GM23338 (cell line): ENCODE measurements around the gene PACSIN1. TPM values are rescaled to one million over a fixed set of nuclear protein-coding genes. Genes with fewer than 3 reads are reported as not detected.

Experiments
- ATAC-seq: fragments of 200-7000 bp; cut with Tn5 transposase; 3 replicates; pipeline ENCODE4 v1.9.1; 2020
- DNase-seq: peaks from one replicate; pipeline ENCODE4 v3.0.0-alpha.2; 2015; ENCODE audit warnings: low spot score
- H2AFZ ChIP-seq: fragments of 200-600 bp; sonication (generic); 2 replicates; pipeline ENCODE4 v1.8.0; 2016; ENCODE audit warnings: antibody characterized with exemption, mild to moderate bottlenecking, moderate library complexity
- H3F3A ChIP-seq: fragments of 200-600 bp; sonication (generic); replicated peaks from 2 replicates; pipeline ENCODE4 v1.8.0; 2017; ENCODE audit warnings: antibody characterized with exemption, mixed run types, low read depth
- H3K27ac ChIP-seq: fragments of 200-600 bp; sonication (generic); 2 replicates; pipeline ENCODE4 v1.6.1; 2016; ENCODE audit warnings: low read depth
- H3K27me3 ChIP-seq: fragments of 200-600 bp; sonication (generic); 2 replicates; pipeline ENCODE4 v1.8.0; 2016; ENCODE audit warnings: mild to moderate bottlenecking, mixed run types, moderate library complexity; ENCODE audit not compliant: insufficient read depth
- H3K36me3 ChIP-seq: fragments of 200-600 bp; sonication (generic); 2 replicates; pipeline ENCODE4 v1.8.0; 2016; ENCODE audit warnings: mild to moderate bottlenecking; ENCODE audit not compliant: insufficient read depth
- H3K4me1 ChIP-seq: fragments of 200-600 bp; sonication (generic); 2 replicates; pipeline ENCODE4 v1.8.0; 2016; ENCODE audit warnings: mild to moderate bottlenecking, moderate library complexity; ENCODE audit not compliant: insufficient read depth
- H3K4me2 ChIP-seq: fragments of 200-600 bp; sonication (generic); 2 replicates; pipeline ENCODE4 v1.7.1; 2017; ENCODE audit warnings: mixed run types
- H3K4me3 ChIP-seq: fragments of 200-600 bp; sonication (generic); 2 replicates; pipeline ENCODE4 v1.6.1; 2016; ENCODE audit warnings: mixed run types
- H3K79me2 ChIP-seq: fragments of 200-600 bp; sonication (generic); replicated peaks from 2 replicates; pipeline ENCODE4 v1.8.0; 2017; ENCODE audit warnings: mild to moderate bottlenecking; ENCODE audit not compliant: insufficient read depth
- H3K9me2 ChIP-seq: fragments of 200-600 bp; sonication (generic); 2 replicates; pipeline ENCODE4 v1.8.0; 2017; ENCODE audit not compliant: insufficient read depth
- H4K20me1 ChIP-seq: fragments of 200-600 bp; sonication (generic); replicated peaks from 2 replicates; pipeline ENCODE4 v1.8.0; 2017; ENCODE audit warnings: mild to moderate bottlenecking; ENCODE audit not compliant: insufficient read depth
- H3K27ac Mint-ChIP-seq: 2 replicates; pipeline ENCODE4 v1.8.0; 2020; ENCODE audit warnings: inconsistent platforms, mild to moderate bottlenecking, moderate library complexity, mixed read lengths
- H3K27me3 Mint-ChIP-seq: 3 replicates; pipeline ENCODE4 v1.8.0; 2022; ENCODE audit warnings: low read depth, mild to moderate bottlenecking, moderate library complexity, mixed read lengths, inconsistent platforms; ENCODE audit not compliant: insufficient read depth, poor library complexity
- H3K36me3 Mint-ChIP-seq: 3 replicates; pipeline ENCODE4 v1.8.0; 2021; ENCODE audit warnings: low read depth, mild to moderate bottlenecking, inconsistent platforms, moderate library complexity, mixed read lengths
- H3K4me1 Mint-ChIP-seq: 3 replicates; pipeline ENCODE4 v1.8.0; 2020; ENCODE audit warnings: mild to moderate bottlenecking, inconsistent platforms, mixed read lengths
- H3K4me3 Mint-ChIP-seq: 3 replicates; pipeline ENCODE4 v1.8.0; 2021; ENCODE audit warnings: moderate library complexity, mild to moderate bottlenecking, inconsistent platforms, mixed read lengths
- H3K9me3 Mint-ChIP-seq: 3 replicates; pipeline ENCODE4 v1.8.0; 2020; ENCODE audit warnings: moderate library complexity, mild to moderate bottlenecking, inconsistent platforms, mixed read lengths
- EZH2 ChIP-seq: fragments of 200-600 bp; sonication (generic); IDR thresholded peaks from one replicate; pipeline ENCODE4 v1.8.0; 2017; ENCODE audit warnings: antibody characterized with exemption, mild to moderate bottlenecking, low read depth; ENCODE audit not compliant: unreplicated experiment
- EZH2phosphoT487 ChIP-seq: fragments of 200-600 bp; sonication (generic); IDR thresholded peaks from one replicate; pipeline ENCODE4 v1.8.1; 2018; ENCODE audit warnings: antibody characterized with exemption; ENCODE audit not compliant: unreplicated experiment
- NANOG ChIP-seq: IDR thresholded peaks from 2 replicates; pipeline ENCODE4 v1.6.1; 2016; ENCODE audit warnings: antibody characterized with exemption, borderline replicate concordance
- POLR2AphosphoS5 ChIP-seq: IDR thresholded peaks from 2 replicates; pipeline ENCODE4 v1.6.1; 2016; ENCODE audit warnings: antibody characterized with exemption, low read depth
- STAT1 ChIP-seq: IDR thresholded peaks from one replicate; pipeline ENCODE4 v1.6.1; 2016; ENCODE audit warnings: antibody characterized with exemption; ENCODE audit not compliant: unreplicated experiment
- ZNF114 ChIP-seq: fragments of 250-450 bp; sonication (Bioruptor Pico); IDR thresholded peaks from 2 replicates; pipeline ENCODE4 v1.5.0; 2020; ENCODE audit warnings: mild to moderate bottlenecking, moderate library complexity
- ZNF331 ChIP-seq: fragments of 250-450 bp; sonication (Bioruptor Pico); IDR thresholded peaks from 2 replicates; pipeline ENCODE4 v1.5.0; 2020; ENCODE audit warnings: low read depth, mild to moderate bottlenecking, moderate library complexity
- polyA plus RNA-seq: library from polyadenylated mRNA; unstranded; fragments of >200 nt; fragmentation: Nextera tagmentation; extraction: Ambion mirVana; gene quantifications from 2 replicates; pipeline ENCODE4 v1.2.1, GENCODE V29; 2016
- total RNA-seq: library from RNA; depleted of rRNA; stranded (reverse); fragments of >200 nt; shearing (Covaris generic); gene quantifications from 2 replicates; pipeline ENCODE4 v1.2.3, GENCODE V29; 2014
- TF ChIP-seq, protein P1 (sequence below): fragments of 250-450 bp; sonication (Bioruptor Pico); IDR thresholded peaks from 2 replicates; pipeline ENCODE4 v1.5.0; 2020; ENCODE audit warnings: mild to moderate bottlenecking, moderate library complexity
- TF ChIP-seq, protein P2 (sequence below), 2 experiments: fragments of 200-600 bp in 1 of 2; sonication (generic) in 1 of 2; conservative IDR thresholded peaks; 2 replicates each; pipeline versions ENCODE4 v1.5.1 to v1.6.1; 2016 to 2017; ENCODE audit warnings: antibody characterized with exemption in 2 of 2, low read depth in 2 of 2, mild to moderate bottlenecking in 2 of 2, moderate library complexity in 1 of 2

PACSIN1 gene
- total and polyA plus RNA-seq, 2 experiments from 2014 or later = 5.2 to 8.7 TPM

DNA sequence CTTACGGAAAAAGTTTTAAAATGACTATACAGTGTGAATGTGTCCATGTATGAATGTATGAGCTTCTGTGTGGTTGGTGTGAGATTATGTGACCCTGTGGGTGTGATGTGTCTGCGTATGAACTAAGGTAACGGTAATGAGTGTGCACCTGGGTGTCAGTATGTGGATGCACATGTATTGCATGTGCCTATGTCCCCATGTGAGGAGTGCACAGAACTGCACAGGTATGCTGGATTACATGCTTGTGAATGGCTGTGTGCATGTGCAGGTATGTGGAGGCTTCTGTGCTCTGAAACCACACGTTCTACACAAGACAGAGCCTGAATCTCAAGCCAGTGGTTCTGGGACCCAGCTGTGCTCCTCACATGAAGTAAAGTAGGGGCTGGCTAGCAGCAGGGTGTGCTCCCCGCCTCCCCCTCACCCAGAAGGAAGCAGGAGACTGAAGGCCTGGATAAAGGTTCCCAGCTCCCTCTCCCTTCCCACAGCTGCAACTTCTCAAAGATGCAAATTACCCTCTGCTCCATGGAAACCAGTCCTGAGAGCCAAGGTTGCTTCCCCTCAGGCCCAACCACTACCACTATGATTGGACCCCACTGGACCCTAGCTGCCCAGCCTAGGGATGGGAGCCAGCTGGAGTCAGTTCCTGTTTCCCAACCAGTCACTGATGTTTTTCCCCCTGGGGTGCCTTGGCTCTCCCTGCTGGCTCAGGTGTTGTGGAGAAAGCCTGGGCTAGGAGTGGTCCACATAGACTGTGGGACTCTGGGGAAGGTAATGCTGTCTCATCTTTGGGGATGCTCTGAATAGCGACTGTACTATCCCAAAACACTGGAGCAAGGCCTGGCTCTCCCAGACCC, 115.1 kb downstream of the PACSIN1 start (continued):
- TF ChIP-seq NANOG (no peak), EZH2phosphoT487 (no peak)
- TF ChIP-seq, protein P1, sequence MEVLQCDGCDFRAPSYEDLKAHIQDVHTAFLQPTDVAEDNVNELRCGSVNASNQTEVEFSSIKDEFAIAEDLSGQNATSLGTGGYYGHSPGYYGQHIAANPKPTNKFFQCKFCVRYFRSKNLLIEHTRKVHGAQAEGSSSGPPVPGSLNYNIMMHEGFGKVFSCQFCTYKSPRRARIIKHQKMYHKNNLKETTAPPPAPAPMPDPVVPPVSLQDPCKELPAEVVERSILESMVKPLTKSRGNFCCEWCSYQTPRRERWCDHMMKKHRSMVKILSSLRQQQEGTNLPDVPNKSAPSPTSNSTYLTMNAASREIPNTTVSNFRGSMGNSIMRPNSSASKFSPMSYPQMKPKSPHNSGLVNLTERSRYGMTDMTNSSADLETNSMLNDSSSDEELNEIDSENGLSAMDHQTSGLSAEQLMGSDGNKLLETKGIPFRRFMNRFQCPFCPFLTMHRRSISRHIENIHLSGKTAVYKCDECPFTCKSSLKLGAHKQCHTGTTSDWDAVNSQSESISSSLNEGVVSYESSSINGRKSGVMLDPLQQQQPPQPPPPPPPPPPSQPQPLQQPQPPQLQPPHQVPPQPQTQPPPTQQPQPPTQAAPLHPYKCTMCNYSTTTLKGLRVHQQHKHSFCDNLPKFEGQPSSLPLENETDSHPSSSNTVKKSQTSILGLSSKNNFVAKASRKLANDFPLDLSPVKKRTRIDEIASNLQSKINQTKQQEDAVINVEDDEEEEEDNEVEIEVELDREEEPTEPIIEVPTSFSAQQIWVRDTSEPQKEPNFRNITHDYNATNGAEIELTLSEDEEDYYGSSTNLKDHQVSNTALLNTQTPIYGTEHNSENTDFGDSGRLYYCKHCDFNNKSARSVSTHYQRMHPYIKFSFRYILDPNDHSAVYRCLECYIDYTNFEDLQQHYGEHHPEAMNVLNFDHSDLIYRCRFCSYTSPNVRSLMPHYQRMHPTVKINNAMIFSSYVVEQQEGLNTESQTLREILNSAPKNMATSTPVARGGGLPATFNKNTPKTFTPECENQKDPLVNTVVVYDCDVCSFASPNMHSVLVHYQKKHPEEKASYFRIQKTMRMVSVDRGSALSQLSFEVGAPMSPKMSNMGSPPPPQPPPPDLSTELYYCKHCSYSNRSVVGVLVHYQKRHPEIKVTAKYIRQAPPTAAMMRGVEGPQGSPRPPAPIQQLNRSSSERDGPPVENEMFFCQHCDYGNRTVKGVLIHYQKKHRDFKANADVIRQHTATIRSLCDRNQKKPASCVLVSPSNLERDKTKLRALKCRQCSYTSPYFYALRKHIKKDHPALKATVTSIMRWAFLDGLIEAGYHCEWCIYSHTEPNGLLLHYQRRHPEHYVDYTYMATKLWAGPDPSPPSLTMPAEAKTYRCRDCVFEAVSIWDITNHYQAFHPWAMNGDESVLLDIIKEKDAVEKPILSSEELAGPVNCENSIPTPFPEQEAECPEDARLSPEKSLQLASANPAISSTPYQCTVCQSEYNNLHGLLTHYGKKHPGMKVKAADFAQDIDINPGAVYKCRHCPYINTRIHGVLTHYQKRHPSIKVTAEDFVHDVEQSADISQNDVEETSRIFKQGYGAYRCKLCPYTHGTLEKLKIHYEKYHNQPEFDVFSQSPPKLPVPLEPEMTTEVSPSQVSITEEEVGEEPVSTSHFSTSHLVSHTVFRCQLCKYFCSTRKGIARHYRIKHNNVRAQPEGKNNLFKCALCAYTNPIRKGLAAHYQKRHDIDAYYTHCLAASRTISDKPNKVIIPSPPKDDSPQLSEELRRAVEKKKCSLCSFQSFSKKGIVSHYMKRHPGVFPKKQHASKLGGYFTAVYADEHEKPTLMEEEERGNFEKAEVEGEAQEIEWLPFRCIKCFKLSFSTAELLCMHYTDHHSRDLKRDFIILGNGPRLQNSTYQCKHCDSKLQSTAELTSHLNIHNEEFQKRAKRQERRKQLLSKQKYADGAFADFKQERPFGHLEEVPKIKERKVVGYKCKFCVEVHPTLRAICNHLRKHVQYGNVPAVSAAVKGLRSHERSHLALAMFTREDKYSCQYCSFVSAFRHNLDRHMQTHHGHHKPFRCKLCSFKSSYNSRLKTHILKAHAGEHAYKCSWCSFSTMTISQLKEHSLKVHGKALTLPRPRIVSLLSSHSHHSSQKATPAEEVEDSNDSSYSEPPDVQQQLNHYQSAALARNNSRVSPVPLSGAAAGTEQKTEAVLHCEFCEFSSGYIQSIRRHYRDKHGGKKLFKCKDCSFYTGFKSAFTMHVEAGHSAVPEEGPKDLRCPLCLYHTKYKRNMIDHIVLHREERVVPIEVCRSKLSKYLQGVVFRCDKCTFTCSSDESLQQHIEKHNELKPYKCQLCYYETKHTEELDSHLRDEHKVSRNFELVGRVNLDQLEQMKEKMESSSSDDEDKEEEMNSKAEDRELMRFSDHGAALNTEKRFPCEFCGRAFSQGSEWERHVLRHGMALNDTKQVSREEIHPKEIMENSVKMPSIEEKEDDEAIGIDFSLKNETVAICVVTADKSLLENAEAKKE (CRISPR knock-in tag) = no peak

DNA sequence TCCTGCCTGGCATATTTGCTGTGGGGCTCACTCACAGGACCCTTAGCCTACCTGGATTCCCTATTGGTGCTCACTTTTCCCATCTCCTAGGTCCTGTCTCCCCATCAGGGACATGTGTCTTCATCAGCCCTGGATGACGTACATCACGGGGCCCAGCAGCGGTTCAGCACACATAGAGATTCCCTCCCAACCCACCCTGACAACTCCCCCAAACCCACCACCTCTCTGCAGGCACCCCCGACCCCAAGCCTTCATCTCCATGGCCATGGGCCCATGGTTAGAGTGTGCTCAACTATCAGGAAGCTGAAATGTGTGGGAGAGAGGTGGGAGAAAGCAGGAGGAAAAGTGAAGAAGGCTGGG, 115.7 kb downstream of the PACSIN1 start:
- Mint-ChIP-seq H3K27ac (no peak overlapping the region), H3K4me3 (no peak overlapping the region), H3K27me3 (peaks cover 2% of the 10 kb centered on the region), H3K4me1 (peaks cover 12% of the 10 kb centered on the region), H3K9me3 (no peaks in the 10 kb centered on the region; the same call in 2 of the 3 replicates), H3K36me3 (no peaks in the 10 kb centered on the region)
- TF ChIP-seq POLR2AphosphoS5 = no peak
- TF ChIP-seq ZNF331 (CRISPR knock-in tag) = no peak
- no peak for TF ChIP-seq STAT1
- TF ChIP-seq ZNF114 (CRISPR knock-in tag) = no peak
- TF ChIP-seq EZH2phosphoT487 = no peak
- no peak for TF ChIP-seq EZH2
- no peak for TF ChIP-seq NANOG
- TF ChIP-seq, protein P2, sequence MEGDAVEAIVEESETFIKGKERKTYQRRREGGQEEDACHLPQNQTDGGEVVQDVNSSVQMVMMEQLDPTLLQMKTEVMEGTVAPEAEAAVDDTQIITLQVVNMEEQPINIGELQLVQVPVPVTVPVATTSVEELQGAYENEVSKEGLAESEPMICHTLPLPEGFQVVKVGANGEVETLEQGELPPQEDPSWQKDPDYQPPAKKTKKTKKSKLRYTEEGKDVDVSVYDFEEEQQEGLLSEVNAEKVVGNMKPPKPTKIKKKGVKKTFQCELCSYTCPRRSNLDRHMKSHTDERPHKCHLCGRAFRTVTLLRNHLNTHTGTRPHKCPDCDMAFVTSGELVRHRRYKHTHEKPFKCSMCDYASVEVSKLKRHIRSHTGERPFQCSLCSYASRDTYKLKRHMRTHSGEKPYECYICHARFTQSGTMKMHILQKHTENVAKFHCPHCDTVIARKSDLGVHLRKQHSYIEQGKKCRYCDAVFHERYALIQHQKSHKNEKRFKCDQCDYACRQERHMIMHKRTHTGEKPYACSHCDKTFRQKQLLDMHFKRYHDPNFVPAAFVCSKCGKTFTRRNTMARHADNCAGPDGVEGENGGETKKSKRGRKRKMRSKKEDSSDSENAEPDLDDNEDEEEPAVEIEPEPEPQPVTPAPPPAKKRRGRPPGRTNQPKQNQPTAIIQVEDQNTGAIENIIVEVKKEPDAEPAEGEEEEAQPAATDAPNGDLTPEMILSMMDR (conservative IDR thresholded peaks at IDR 0.05; ENCODE audit: low read depth in 2 of 2) = no peak
- no peak overlapping the region for H3K4me2 ChIP-seq
- H3K36me3 ChIP-seq = no peaks in the 10 kb centered on the region; the same call in 1 of the 2 replicates
- no peak overlapping the region for H3K27ac ChIP-seq
- no peaks in the 10 kb centered on the region for H3K27me3 ChIP-seq
- H3K79me2 ChIP-seq = no peaks in the 10 kb centered on the region
- H2AFZ ChIP-seq = no peak overlapping the region
- no peaks in the 10 kb centered on the region; the same call in 1 of the 2 replicates for H4K20me1 ChIP-seq
- H3K4me3 ChIP-seq = no peak overlapping the region
- H3K9me2 ChIP-seq = no peaks in the 10 kb centered on the region
- H3F3A ChIP-seq = 0 out of 2 replicates have a peak, but pooled peaks cover 4% of the 10 kb centered on the region
- ATAC-seq (no peak), DNase-seq (no peak)
- no peaks in the 10 kb centered on the region for H3K4me1 ChIP-seq
